CD4-positive, alpha-beta T cell treated with Interleukin-15 for 4 hours (primary cell): ENCODE results near the gene AZU1.
"Not testable (repeated sequence)": the region's sequence is repeated elsewhere in the genome, so short reads cannot be mapped to it uniquely, and the experiment has no call there.

Experiments used
- DNase-seq: peaks from one replicate; pipeline ENCODE4 v3.0.0-alpha.2; 2020; ENCODE audit warnings: low spot score

AZU1 gene

DNA sequence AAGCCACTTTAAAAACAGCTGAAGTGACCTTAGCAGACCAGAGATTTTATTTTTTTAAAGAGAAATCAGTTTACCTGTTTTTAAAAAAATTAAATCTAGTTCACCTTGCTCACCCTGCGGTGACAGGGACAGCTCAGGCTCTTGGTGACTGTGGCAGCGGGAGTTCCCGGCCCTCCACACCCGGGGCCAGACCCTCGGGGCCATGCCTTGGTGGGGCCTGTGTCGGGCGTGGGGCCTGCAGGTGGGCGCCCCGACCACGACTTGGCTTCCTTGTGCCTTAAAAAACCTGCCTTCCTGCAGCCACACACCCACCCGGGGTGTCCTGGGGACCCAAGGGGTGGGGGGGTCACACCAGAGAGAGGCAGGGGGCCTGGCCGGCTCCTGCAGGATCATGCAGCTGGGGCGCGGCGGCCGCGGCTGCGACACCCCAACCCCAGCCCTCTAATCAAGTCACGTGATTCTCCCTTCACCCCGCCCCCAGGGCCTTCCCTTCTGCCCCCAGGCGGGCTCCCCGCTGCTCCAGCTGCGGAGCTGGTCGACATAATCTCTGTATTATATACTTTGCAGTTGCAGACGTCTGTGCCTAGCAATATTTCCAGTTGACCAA, 16.7 kb upstream of the AZU1 start:
- no peak for DNase-seq

DNA sequence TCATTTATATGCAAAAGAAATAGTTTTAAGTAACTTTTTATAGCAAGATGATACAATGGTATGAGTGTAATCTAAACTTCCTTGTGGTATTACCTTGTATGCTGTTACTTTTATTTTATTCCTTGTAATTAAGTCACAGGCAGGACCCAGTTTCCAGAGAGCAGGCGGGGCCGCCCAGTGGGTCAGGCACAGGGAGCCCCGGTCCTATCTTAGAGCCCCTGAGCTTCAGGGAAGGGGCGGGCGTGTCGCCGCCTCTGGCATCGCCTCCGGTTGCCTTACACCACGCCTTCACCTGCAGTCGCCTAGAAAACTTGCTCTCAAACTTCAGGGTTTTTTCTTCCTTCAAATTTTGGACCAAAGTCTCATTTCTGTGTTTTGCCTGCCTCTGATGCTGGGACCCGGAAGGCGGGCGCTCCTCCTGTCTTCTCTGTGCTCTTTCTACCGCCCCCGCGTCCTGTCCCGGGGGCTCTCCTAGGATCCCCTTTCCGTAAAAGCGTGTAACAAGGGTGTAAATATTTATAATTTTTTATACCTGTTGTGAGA, 16.1 kb upstream of the AZU1 start:
- DNase-seq = no peak

GRCh38 chr19:812049-812746, 15.4 kb upstream of the AZU1 start:
- no peak for DNase-seq

DNA sequence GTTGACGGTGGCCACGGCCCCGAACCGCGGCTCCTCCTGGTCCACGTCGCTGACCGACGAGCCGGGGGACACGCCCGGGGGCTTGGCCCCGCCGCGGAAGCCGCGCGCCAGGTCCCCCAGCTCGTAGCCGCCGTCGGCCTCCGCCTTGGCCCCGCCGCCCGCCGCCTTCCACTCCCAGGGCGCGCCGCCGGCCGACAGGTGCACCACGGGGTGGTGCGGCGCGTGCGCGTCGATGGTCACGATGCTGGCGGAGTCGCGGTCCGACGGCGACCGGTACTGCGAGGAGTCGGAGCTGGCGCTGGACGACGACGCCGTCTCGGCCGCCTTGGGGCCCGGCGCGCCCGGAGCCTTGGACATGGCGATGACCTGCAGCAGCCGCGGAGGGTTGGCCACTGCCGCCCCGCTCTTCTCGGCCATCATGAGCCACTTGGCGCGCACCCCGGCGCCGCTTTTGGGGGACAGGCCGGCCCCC, 14.9 kb upstream of the AZU1 start:
- no peak for DNase-seq

GRCh38 chr19:813219-814151, 14.2 kb upstream of the AZU1 start:
- DNase-seq = no peak

DNA sequence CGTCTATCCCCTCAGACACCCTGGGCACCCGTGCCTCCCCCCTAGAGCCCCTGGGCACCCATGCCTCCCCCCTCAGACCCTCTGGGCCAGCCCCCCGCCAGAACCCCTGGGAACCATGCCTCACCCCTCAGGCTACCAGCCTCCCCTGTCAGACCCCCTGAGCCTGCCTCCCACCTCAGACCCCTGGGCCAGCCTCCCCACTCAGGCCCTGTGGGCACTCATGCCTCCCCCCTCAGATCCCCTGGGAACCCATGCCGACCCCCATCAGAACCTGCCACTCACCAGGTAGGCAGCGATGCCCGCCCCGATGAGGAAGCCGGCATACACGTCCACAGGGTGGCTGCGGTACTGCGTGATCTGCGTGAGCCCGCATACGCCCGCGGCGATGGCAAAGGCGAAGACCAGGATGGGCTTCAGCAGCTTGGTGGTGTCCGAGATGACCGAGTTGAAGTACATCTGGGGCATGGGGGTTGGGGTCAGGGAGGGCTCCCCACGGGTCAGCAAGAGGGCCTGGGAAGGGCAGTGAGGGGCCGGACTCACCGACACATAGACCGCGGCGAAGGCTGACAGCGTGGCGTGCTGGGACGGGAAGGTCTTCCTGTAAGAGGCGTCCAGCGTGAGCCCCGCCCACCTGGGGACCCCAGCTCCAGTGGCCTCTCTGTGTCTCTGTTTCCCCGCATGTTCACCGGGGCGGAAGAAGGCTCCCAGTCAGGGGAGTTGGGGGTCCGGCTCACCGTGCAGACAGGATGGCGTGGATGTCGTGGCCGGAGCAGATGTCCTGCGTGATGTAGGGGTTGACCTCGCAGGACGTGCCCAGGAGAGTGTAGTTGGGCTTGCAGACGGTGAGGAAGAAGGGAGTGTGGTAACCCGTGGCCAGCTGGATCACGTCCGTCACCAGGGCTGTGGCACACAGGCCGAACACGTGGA, 13.2 kb upstream of the AZU1 start:
- no peak for DNase-seq

- no peak for DNase-seq
These were observed 12.4 kb upstream of the AZU1 start for GRCh38 chr19:815079-815774.

GRCh38 chr19:815775-816499, 11.7 kb upstream of the AZU1 start:
- DNase-seq = no peak

GRCh38 chr19:816500-816857, 11.2 kb upstream of the AZU1 start:
- DNase-seq = no peak

- DNase-seq = not testable (repeated sequence)
These were observed 7.4 kb upstream of the AZU1 start for GRCh38 chr19:820212-820611.

- DNase-seq = no peak
These were observed 6.3 kb upstream of the AZU1 start for GRCh38 chr19:821231-821824.

GRCh38 chr19:821825-822503, 5.7 kb upstream of the AZU1 start, which contains the start of gene PLPPR3:
TSS of gene PLPPR3 (minus strand) at chr19:821955. CDS start at chr19:821559, 396 bp downstream.
- DNase-seq = no peak

DNA sequence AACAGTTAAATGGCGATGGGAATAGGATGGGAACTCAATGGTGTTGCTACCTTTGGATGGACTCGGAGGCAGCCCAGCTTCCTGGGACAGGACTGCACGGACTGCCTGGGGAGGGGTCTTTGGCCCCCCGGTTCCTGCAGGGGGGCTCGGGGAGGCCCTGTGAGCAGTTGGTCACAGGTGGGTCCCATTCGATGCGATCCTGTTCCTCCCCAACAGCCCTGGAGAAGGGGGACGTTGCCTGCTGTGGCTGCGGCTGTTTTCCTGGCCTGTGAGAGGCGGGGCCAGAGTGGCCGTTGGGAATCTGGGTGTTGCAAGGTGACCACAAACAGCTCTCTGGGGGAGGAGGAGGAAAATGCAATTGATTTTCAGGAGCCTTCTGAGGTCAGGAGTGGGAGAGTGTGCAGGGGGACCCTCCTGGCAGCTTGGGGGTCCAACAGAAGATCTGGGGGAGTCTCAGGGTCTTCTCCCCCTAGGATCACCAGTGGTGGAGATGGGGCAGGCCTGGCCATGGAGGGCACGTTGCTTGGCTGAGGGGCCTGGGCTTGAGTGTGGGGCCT, 4.0 kb upstream of the AZU1 start:
- no peak for DNase-seq

DNA sequence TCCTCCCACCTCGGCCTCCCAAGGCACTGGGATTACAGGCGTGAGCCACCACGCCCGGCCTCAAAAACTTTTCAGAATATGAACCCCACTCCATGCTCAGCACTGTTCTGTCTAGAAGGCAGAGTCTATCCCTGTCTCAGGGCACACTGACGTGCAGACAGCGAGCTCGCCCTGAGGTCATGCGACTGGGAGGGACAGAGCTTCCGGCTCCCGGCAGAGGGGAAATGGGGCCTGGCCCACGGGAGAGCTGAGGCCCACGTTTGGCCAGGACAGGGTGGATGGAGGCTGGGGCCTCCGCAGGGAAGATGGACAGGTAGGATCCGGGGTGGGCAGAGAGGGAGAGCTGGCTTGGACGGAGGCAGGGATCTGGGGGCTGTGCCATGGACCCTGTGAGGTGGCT, 2.8 kb upstream of the AZU1 start:
- DNase-seq = no peak

GRCh38 chr19:825897-826644, 1.6 kb upstream of the AZU1 start:
- DNase-seq = no peak

GRCh38 chr19:827314-827709, 325 bp upstream of the AZU1 start:
- no peak for DNase-seq

- DNase-seq = no peak
These were observed 1.6 kb downstream of the AZU1 start for GRCh38 chr19:829129-829758.
